NB4 (cell line): ENCODE data around the gene MAP4K4.

Experiments
- DNase-seq: peaks from one replicate; pipeline ENCODE4 v3.0.0; 2010; ENCODE audit warnings: low read depth
- H3K4me3 ChIP-seq: one replicate; pipeline ENCODE4 v1.5.1; 2011; ENCODE audit warnings: mild to moderate bottlenecking, low read depth, low read length, moderate library complexity
- CTCF ChIP-seq: IDR thresholded peaks from one replicate; pipeline ENCODE4 v1.5.1; 2012; ENCODE audit warnings: low read depth, low read length
- MAX ChIP-seq: IDR thresholded peaks from 2 replicates; pipeline ENCODE4 v1.6.1; 2011; ENCODE audit warnings: low read depth, low read length
- MYC ChIP-seq: IDR thresholded peaks from 2 replicates; pipeline ENCODE4 v1.6.1; 2011; ENCODE audit warnings: low read depth, low read length
- POLR2A ChIP-seq: IDR thresholded peaks from 2 replicates; pipeline ENCODE4 v1.6.1; 2011; ENCODE audit warnings: mild to moderate bottlenecking; ENCODE audit not compliant: insufficient read length; ENCODE audit errors: extremely low read depth

MAP4K4 gene

GRCh38 chr2:101807242-101807641, 109.7 kb downstream of the MAP4K4 start:
- no peak for TF ChIP-seq MYC
- TF ChIP-seq MAX = no peak
- TF ChIP-seq CTCF = no peak
- TF ChIP-seq POLR2A = no peak
- no peak for DNase-seq
- H3K4me3 ChIP-seq = no peak overlapping the region

GRCh38 chr2:101808006-101808562, 110.6 kb downstream of the MAP4K4 start:
- TF ChIP-seq CTCF = no peak
- TF ChIP-seq MAX = no peak
- TF ChIP-seq POLR2A = no peak
- no peak for TF ChIP-seq MYC
- DNase-seq = no peak
- H3K4me3 ChIP-seq = no peak overlapping the region

- no peak overlapping the region for H3K4me3 ChIP-seq
- no peak for DNase-seq
- TF ChIP-seq MAX = no peak
- TF ChIP-seq CTCF = no peak
- no peak for TF ChIP-seq MYC
- no peak for TF ChIP-seq POLR2A
Measured at GRCh38 chr2:101809698-101810097, 112.2 kb downstream of the MAP4K4 start.

- no peak for DNase-seq
- TF ChIP-seq CTCF (no peak), MAX (no peak), MYC (no peak), POLR2A (no peak)
Measured at GRCh38 chr2:101811226-101812015, 113.9 kb downstream of the MAP4K4 start.

GRCh38 chr2:101812226-101812625, 114.7 kb downstream of the MAP4K4 start:
- DNase-seq = no peak
- no peak overlapping the region for H3K4me3 ChIP-seq
- TF ChIP-seq POLR2A (no peak), MAX (no peak), MYC (no peak), CTCF (no peak)

More at GRCh38 chr2:101811226-101812015, 113.9 kb downstream of the MAP4K4 start:
- H3K4me3 ChIP-seq = no peak overlapping the region
